Measurements from ENCODE around the gene ZFR2.
A peak's percentile ranks its signal among the peaks of the same experiment; 100 is the strongest.

The ZFR2 gene

GRCh38 chr19:3785938-3786824 is 82.7 kb downstream of the ZFR2 start, which contains the start of gene MATK:
TSS of gene MATK (minus strand) at chr19:3786381. CDS start at chr19:3785135, 1,246 bp downstream.
- H3K9me3 ChIP-seq: peaks cover 14% of the 10 kb centered on the region
- no peaks in the 10 kb centered on the region for H3K36me3 ChIP-seq
- H3K27me3 ChIP-seq: peaks cover 69% of the 10 kb centered on the region
- TF ChIP-seq CTCF (IDR thresholded peaks at IDR 0.05): no peak
- H3K27ac ChIP-seq: no peak within 1 kb of the TSS
- H3K4me1 ChIP-seq (ENCODE audit: control insufficient read depth in 1 of 2, insufficient read depth in 1 of 2, low read depth in 1 of 2, low read length in 1 of 2): peaks cover 13 to 15% of the 10 kb centered on the region in 2 experiments
- peak within 1 kb of the TSS; percentile 47 to 57 for H3K4me3 ChIP-seq (ENCODE audit: low read depth in 1 of 2, low read length in 1 of 2)

DNA sequence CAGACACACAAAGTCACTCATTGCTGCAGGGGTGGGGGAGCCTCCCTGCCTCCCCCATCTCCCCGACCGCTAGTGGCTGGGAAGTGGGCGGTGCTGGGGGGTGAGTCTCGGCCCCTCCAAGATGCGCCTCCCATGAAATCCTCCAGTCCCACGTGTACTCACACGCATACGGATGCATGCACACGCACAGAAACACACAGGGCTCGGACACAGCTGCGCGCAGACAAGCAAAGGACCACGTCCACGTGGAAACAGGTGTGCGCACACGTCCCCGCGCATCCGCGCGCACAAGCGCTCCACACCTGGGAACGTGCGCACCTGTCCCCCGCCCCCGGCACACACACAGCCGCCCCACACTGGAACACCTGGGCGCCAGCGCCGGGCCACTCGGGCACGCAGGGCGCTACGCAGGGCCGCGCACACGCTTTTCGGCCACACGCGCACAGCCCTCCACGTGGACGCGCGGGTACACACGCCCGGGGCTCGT is 83.3 kb downstream of the ZFR2 start:
- Histone ChIP-seq H3K27me3 (peaks cover 63% of the 10 kb centered on the region), H3K9me3 (peaks cover 19% of the 10 kb centered on the region), H3K27ac (no peak overlapping the region), H3K4me3 (ENCODE audit: low read depth in 1 of 2, low read length in 1 of 2) (peak overlapping the region; percentile 47 to 57), H3K36me3 (no peaks in the 10 kb centered on the region), H3K4me1 (ENCODE audit: control insufficient read depth in 1 of 2, insufficient read depth in 1 of 2, low read depth in 1 of 2, low read length in 1 of 2) (peaks cover 13 to 15% of the 10 kb centered on the region in 2 experiments)
- TF ChIP-seq CTCF (IDR thresholded peaks at IDR 0.05): no peak

- no peak overlapping the region for H3K27ac ChIP-seq
- H3K9me3 ChIP-seq: peaks cover 19% of the 10 kb centered on the region
- TF ChIP-seq CTCF (IDR thresholded peaks at IDR 0.05): no peak
- H3K27me3 ChIP-seq: peaks cover 56% of the 10 kb centered on the region
- peak overlapping the region; percentile 47 to 57 for H3K4me3 ChIP-seq (ENCODE audit: low read depth in 1 of 2, low read length in 1 of 2)
- H3K36me3 ChIP-seq: no peaks in the 10 kb centered on the region
- peaks cover 13 to 15% of the 10 kb centered on the region in 2 experiments for H3K4me1 ChIP-seq (ENCODE audit: control insufficient read depth in 1 of 2, insufficient read depth in 1 of 2, low read depth in 1 of 2, low read length in 1 of 2)
Observed at GRCh38 chr19:3784607-3785450, 84.0 kb downstream of the ZFR2 start.

- Histone ChIP-seq H3K27ac (no peak overlapping the region), H3K27me3 (peaks cover 47% of the 10 kb centered on the region), H3K4me3 (ENCODE audit: low read depth in 1 of 2, low read length in 1 of 2) (no peak overlapping the region), H3K4me1 (ENCODE audit: control insufficient read depth in 1 of 2, insufficient read depth in 1 of 2, low read depth in 1 of 2, low read length in 1 of 2) (peaks cover 13 to 15% of the 10 kb centered on the region in 2 experiments), H3K36me3 (no peaks in the 10 kb centered on the region), H3K9me3 (peaks cover 19% of the 10 kb centered on the region)
- TF ChIP-seq CTCF (IDR thresholded peaks at IDR 0.05): peak; percentile 51
Observed at GRCh38 chr19:3783660-3784584, 84.9 kb downstream of the ZFR2 start.
